ENCODE measurements around the gene CSNK1A1. TPM values are rescaled to one million over a fixed set of nuclear protein-coding genes. Genes with fewer than 3 reads are reported as not detected.

Gene CSNK1A1
- polyA plus RNA-seq, 3 donors: 75.7 to 131 (median 103) TPM

- Mint-ChIP-seq H3K27me3 (ENCODE audit: low read depth in 3 of 3) (peaks cover 0 to 8% (median 0%) of the 10 kb centered on the region in 3 donors), H3K27ac (no peak overlapping the region), H3K36me3 (no peaks in the 10 kb centered on the region), H3K4me1 (peaks cover 7% of the 10 kb centered on the region), H3K9me3 (peaks cover 6 to 11% (median 8%) of the 10 kb centered on the region in 7 donors), H3K4me3 (no peak overlapping the region)
- Histone ChIP-seq H3K79me2 (ENCODE audit: insufficient read depth, low read length) (no peaks in the 10 kb centered on the region), H3K9me3 (replicated peaks in 1 of 2; ENCODE audit: control insufficient read depth in 1 of 2, insufficient read depth in 1 of 2, low read length in 2 of 2) (peaks cover 5 to 7% of the 10 kb centered on the region in 2 donors), H3K4me1 (ENCODE audit: control insufficient read depth in 1 of 2, insufficient read depth in 2 of 2, low read length in 2 of 2) (no peaks in the 10 kb centered on the region), H3K4me2 (replicated peaks; ENCODE audit: extremely low read depth, low read length, poor library complexity, severe bottlenecking) (no peak overlapping the region), H3K4me3 (replicated peaks in 1 of 3; ENCODE audit: low read depth in 2 of 3, low read length in 3 of 3) (no peak overlapping the region), H4K20me1 (ENCODE audit: insufficient read depth, low read length) (no peaks in the 10 kb centered on the region), H2AFZ (ENCODE audit: insufficient read depth, low read depth, low read length, poor library complexity, severe bottlenecking) (no peak overlapping the region), H3K27ac (ENCODE audit: low read depth in 1 of 2, low read length in 2 of 2) (no peak overlapping the region), H3K36me3 (replicated peaks in 1 of 2; ENCODE audit: control insufficient read depth in 1 of 2, insufficient read depth in 2 of 2, low read length in 2 of 2) (no peaks in the 10 kb centered on the region), H3K9ac (ENCODE audit: insufficient read depth, low read length, poor library complexity, severe bottlenecking) (no peak overlapping the region), H3K27me3 (ENCODE audit: control insufficient read depth in 2 of 2, insufficient read depth in 2 of 2, low read length in 2 of 2) (no peaks in the 10 kb centered on the region)
- intact Hi-C loops (cut with micrococcal nuclease): loop anchor here (2.0 to 5.0 kb wide), 2 partner anchors 119 to 120 kb away; no protein-coding TSS in a partner anchor
- WGBS (ENCODE audit: insufficient coverage): 85% methylated on average over 6 of the region's 7 CpGs
- no peak for DNase-seq
- no peak for TF ChIP-seq CTCF (IDR thresholded peaks at IDR 0.05)
Measured at GRCh38 chr5:149443210-149443609, 108.0 kb downstream of the CSNK1A1 start.

DNA sequence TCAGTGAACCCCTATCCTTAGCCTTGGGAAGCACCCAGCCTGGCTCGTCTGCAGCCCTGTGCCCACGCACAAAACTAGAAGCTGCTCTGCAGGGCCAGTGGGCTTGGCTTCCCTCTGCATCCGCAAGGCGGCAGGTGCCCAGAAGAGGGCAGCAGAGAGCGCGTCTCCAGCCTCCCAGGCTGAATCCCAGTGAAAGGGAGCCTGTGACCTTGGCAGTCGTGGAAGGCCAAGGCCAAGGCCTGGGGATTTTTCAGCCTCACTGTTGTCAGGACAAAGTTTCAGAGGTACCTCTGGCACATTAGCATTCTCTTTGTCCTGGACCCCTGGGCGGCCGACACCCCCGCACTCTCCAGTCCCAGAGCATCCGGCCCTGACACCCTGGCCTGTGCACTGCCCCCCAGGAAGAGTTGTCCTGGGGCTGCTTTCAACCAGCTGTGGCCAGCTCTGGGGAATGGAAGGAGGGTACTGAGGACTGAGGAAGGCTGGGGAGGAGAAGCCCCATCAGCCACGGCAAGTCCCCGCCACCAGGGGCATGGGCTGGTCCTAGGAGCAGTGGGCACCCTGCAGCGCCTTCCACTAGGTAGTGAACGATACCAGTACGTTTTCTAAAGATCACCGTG lies 108.6 kb downstream of the CSNK1A1 start:
- Mint-ChIP-seq H3K27me3 (ENCODE audit: low read depth in 3 of 3) (peaks cover 0 to 8% (median 0%) of the 10 kb centered on the region in 3 donors), H3K4me1 (peaks cover 7% of the 10 kb centered on the region), H3K9me3 (peaks cover 6 to 11% (median 8%) of the 10 kb centered on the region in 7 donors), H3K4me3 (no peak overlapping the region), H3K27ac (peak overlapping the region in 1 of 7 donors; percentile 15), H3K36me3 (no peaks in the 10 kb centered on the region)
- Histone ChIP-seq H3K27me3 (ENCODE audit: control insufficient read depth in 2 of 2, insufficient read depth in 2 of 2, low read length in 2 of 2) (no peaks in the 10 kb centered on the region), H3K27ac (ENCODE audit: low read depth in 1 of 2, low read length in 2 of 2) (no peak overlapping the region), H3K4me3 (replicated peaks in 1 of 3; ENCODE audit: low read depth in 2 of 3, low read length in 3 of 3) (no peak overlapping the region), H3K36me3 (replicated peaks in 1 of 2; ENCODE audit: control insufficient read depth in 1 of 2, insufficient read depth in 2 of 2, low read length in 2 of 2) (no peaks in the 10 kb centered on the region), H3K4me2 (replicated peaks; ENCODE audit: extremely low read depth, low read length, poor library complexity, severe bottlenecking) (no peak overlapping the region), H2AFZ (ENCODE audit: insufficient read depth, low read depth, low read length, poor library complexity, severe bottlenecking) (no peak overlapping the region), H3K9ac (ENCODE audit: insufficient read depth, low read length, poor library complexity, severe bottlenecking) (no peak overlapping the region), H3K4me1 (ENCODE audit: control insufficient read depth in 1 of 2, insufficient read depth in 2 of 2, low read length in 2 of 2) (no peaks in the 10 kb centered on the region), H3K79me2 (ENCODE audit: insufficient read depth, low read length) (no peaks in the 10 kb centered on the region), H3K9me3 (replicated peaks in 1 of 2; ENCODE audit: control insufficient read depth in 1 of 2, insufficient read depth in 1 of 2, low read length in 2 of 2) (peaks cover 5 to 7% of the 10 kb centered on the region in 2 donors), H4K20me1 (ENCODE audit: insufficient read depth, low read length) (no peaks in the 10 kb centered on the region)
- 52% methylated on average over 17 of the region's 17 CpGs for WGBS (ENCODE audit: insufficient coverage)
- peak; percentile 94 for TF ChIP-seq CTCF (IDR thresholded peaks at IDR 0.05)
- DNase-seq: peak; percentile 32 to 56 (median 54)
- intact Hi-C loops (cut with micrococcal nuclease): loop anchor here (2.0 to 5.0 kb wide), 2 partner anchors 120 kb away; no protein-coding TSS in a partner anchor

Other genes with a start within 250 kb of the CSNK1A1 start
- gene GRPEL2, start 205.9 kb downstream of the CSNK1A1 start, polyA plus RNA-seq: 1 to 10 TPM; 1.9 to 2.7 (median 2.0) TPM
- gene PCYOX1L, start 193.4 kb downstream of the CSNK1A1 start, polyA plus RNA-seq: 10 to 100 TPM in 2 of 3 donors, 1 to 10 TPM in 1; 9.8 to 31.8 (median 13.5) TPM
- not detected for gene IL17B, start 172.1 kb downstream of the CSNK1A1 start, polyA plus RNA-seq
- gene ARHGEF37, start 30.1 kb upstream of the CSNK1A1 start, polyA plus RNA-seq: not detected
- 10 to 100 TPM in 1 of 3 donors, 1 to 10 TPM in 1, under 1 TPM in 1; 0.67 to 11.1 (median 2.0) TPM for gene PPARGC1B, start 178.9 kb upstream of the CSNK1A1 start, polyA plus RNA-seq